ENCODE results near the gene USP2.

Gene USP2

GRCh38 chr11:119342362-119343130, 38.9 kb downstream of the USP2 start:
- no peak overlapping the region for H3K4me3 ChIP-seq (ENCODE audit: low read length)
- no peaks in the 10 kb centered on the region for H3K36me3 ChIP-seq (ENCODE audit: control insufficient read depth, low read depth, low read length)
- peaks cover 13% of the 10 kb centered on the region for H3K4me1 ChIP-seq (ENCODE audit: control insufficient read depth, low read depth, low read length)
- no peaks in the 10 kb centered on the region for H3K9me3 ChIP-seq (ENCODE audit: control insufficient read depth, low read depth, low read length)
- no peak overlapping the region for H3K27ac ChIP-seq (ENCODE audit: low read length)
- no peak overlapping the region for H3K9ac ChIP-seq (ENCODE audit: low read length)
- H3K27me3 ChIP-seq (ENCODE audit: control insufficient read depth, insufficient read depth, low read length): peaks cover 41% of the 10 kb centered on the region

- Histone ChIP-seq H3K9me3 (ENCODE audit: control insufficient read depth, low read depth, low read length) (no peaks in the 10 kb centered on the region), H3K4me3 (ENCODE audit: low read length) (no peak overlapping the region), H3K27me3 (ENCODE audit: control insufficient read depth, insufficient read depth, low read length) (peaks cover 41% of the 10 kb centered on the region), H3K36me3 (ENCODE audit: control insufficient read depth, low read depth, low read length) (no peaks in the 10 kb centered on the region), H3K4me1 (ENCODE audit: control insufficient read depth, low read depth, low read length) (peaks cover 13% of the 10 kb centered on the region), H3K27ac (ENCODE audit: low read length) (no peak overlapping the region), H3K9ac (ENCODE audit: low read length) (no peak overlapping the region)
Measured at GRCh38 chr11:119342023-119342300, 39.5 kb downstream of the USP2 start.

- peaks cover 13% of the 10 kb centered on the region for H3K4me1 ChIP-seq (ENCODE audit: control insufficient read depth, low read depth, low read length)
- no peaks in the 10 kb centered on the region for H3K9me3 ChIP-seq (ENCODE audit: control insufficient read depth, low read depth, low read length)
- H3K4me3 ChIP-seq (ENCODE audit: low read length): peak overlapping the region; percentile 51
- H3K27me3 ChIP-seq (ENCODE audit: control insufficient read depth, insufficient read depth, low read length): peaks cover 41% of the 10 kb centered on the region
- no peak overlapping the region for H3K9ac ChIP-seq (ENCODE audit: low read length)
- H3K36me3 ChIP-seq (ENCODE audit: control insufficient read depth, low read depth, low read length): peaks cover 3% of the 10 kb centered on the region
- no peak overlapping the region for H3K27ac ChIP-seq (ENCODE audit: low read length)
Measured at GRCh38 chr11:119341222-119342022, 40.1 kb downstream of the USP2 start.

GRCh38 chr11:119340335-119341221, 40.9 kb downstream of the USP2 start, which contains the start of gene C1QTNF5:
TSS of gene C1QTNF5 (minus strand) at chr11:119340883. CDS start at chr11:119340397, 486 bp downstream.
- Histone ChIP-seq H3K4me1 (ENCODE audit: control insufficient read depth, low read depth, low read length) (peaks cover 13% of the 10 kb centered on the region), H3K9ac (ENCODE audit: low read length) (no peak within 1 kb of the TSS), H3K4me3 (ENCODE audit: low read length) (peak within 1 kb of the TSS; percentile 51), H3K9me3 (ENCODE audit: control insufficient read depth, low read depth, low read length) (no peaks in the 10 kb centered on the region), H3K27me3 (ENCODE audit: control insufficient read depth, insufficient read depth, low read length) (peaks cover 41% of the 10 kb centered on the region), H3K27ac (ENCODE audit: low read length) (no peak within 1 kb of the TSS), H3K36me3 (ENCODE audit: control insufficient read depth, low read depth, low read length) (peaks cover 7% of the 10 kb centered on the region)

GRCh38 chr11:119339589-119340334, 41.7 kb downstream of the USP2 start:
- H3K27ac ChIP-seq (ENCODE audit: low read length): no peak overlapping the region
- peaks cover 41% of the 10 kb centered on the region for H3K27me3 ChIP-seq (ENCODE audit: control insufficient read depth, insufficient read depth, low read length)
- peak overlapping the region; percentile 51 for H3K4me3 ChIP-seq (ENCODE audit: low read length)
- no peak overlapping the region for H3K9ac ChIP-seq (ENCODE audit: low read length)
- H3K9me3 ChIP-seq (ENCODE audit: control insufficient read depth, low read depth, low read length): no peaks in the 10 kb centered on the region
- H3K4me1 ChIP-seq (ENCODE audit: control insufficient read depth, low read depth, low read length): peaks cover 13% of the 10 kb centered on the region
- H3K36me3 ChIP-seq (ENCODE audit: control insufficient read depth, low read depth, low read length): peaks cover 7% of the 10 kb centered on the region

- peaks cover 7% of the 10 kb centered on the region for H3K36me3 ChIP-seq (ENCODE audit: control insufficient read depth, low read depth, low read length)
- H3K9ac ChIP-seq (ENCODE audit: low read length): no peak overlapping the region
- H3K27me3 ChIP-seq (ENCODE audit: control insufficient read depth, insufficient read depth, low read length): peaks cover 41% of the 10 kb centered on the region
- H3K4me1 ChIP-seq (ENCODE audit: control insufficient read depth, low read depth, low read length): peaks cover 13% of the 10 kb centered on the region
- H3K27ac ChIP-seq (ENCODE audit: low read length): no peak overlapping the region
- H3K4me3 ChIP-seq (ENCODE audit: low read length): peak overlapping the region; percentile 51
- no peaks in the 10 kb centered on the region for H3K9me3 ChIP-seq (ENCODE audit: control insufficient read depth, low read depth, low read length)
Measured at GRCh38 chr11:119338965-119339588, 42.4 kb downstream of the USP2 start.

GRCh38 chr11:119338318-119338890, 43.1 kb downstream of the USP2 start:
- Histone ChIP-seq H3K27ac (ENCODE audit: low read length) (no peak overlapping the region), H3K4me1 (ENCODE audit: control insufficient read depth, low read depth, low read length) (peaks cover 16% of the 10 kb centered on the region), H3K9me3 (ENCODE audit: control insufficient read depth, low read depth, low read length) (no peaks in the 10 kb centered on the region), H3K27me3 (ENCODE audit: control insufficient read depth, insufficient read depth, low read length) (peaks cover 41% of the 10 kb centered on the region), H3K36me3 (ENCODE audit: control insufficient read depth, low read depth, low read length) (peaks cover 7% of the 10 kb centered on the region), H3K4me3 (ENCODE audit: low read length) (peak overlapping the region; percentile 40), H3K9ac (ENCODE audit: low read length) (no peak overlapping the region)

GRCh38 chr11:119337581-119338317, 43.7 kb downstream of the USP2 start:
- Histone ChIP-seq H3K36me3 (ENCODE audit: control insufficient read depth, low read depth, low read length) (peaks cover 7% of the 10 kb centered on the region), H3K9ac (ENCODE audit: low read length) (no peak overlapping the region), H3K27ac (ENCODE audit: low read length) (no peak overlapping the region), H3K9me3 (ENCODE audit: control insufficient read depth, low read depth, low read length) (no peaks in the 10 kb centered on the region), H3K4me3 (ENCODE audit: low read length) (peak overlapping the region; percentile 40), H3K27me3 (ENCODE audit: control insufficient read depth, insufficient read depth, low read length) (peaks cover 41% of the 10 kb centered on the region), H3K4me1 (ENCODE audit: control insufficient read depth, low read depth, low read length) (peaks cover 16% of the 10 kb centered on the region)

GRCh38 chr11:119336744-119337469, 44.6 kb downstream of the USP2 start:
- Histone ChIP-seq H3K27me3 (ENCODE audit: control insufficient read depth, insufficient read depth, low read length) (peaks cover 36% of the 10 kb centered on the region), H3K4me3 (ENCODE audit: low read length) (no peak overlapping the region), H3K4me1 (ENCODE audit: control insufficient read depth, low read depth, low read length) (peaks cover 16% of the 10 kb centered on the region), H3K36me3 (ENCODE audit: control insufficient read depth, low read depth, low read length) (peaks cover 7% of the 10 kb centered on the region), H3K9me3 (ENCODE audit: control insufficient read depth, low read depth, low read length) (no peaks in the 10 kb centered on the region), H3K9ac (ENCODE audit: low read length) (no peak overlapping the region), H3K27ac (ENCODE audit: low read length) (no peak overlapping the region)

Measured in iPS-18a (cell line).